Measurements from ENCODE around the gene VEGFC.

GRCh38 chr4:176789955-176790354, 2.8 kb downstream of the VEGFC start:
- TF ChIP-seq POLR2A (IDR thresholded peaks at IDR 0.05) (no peak), CTCF (IDR thresholded peaks at IDR 0.05) (peak in 1 of 3 donors; percentile 30)

Measured in ovary (tissue), 3 donors.